ENCODE data around the gene AIFM3. TPM values are rescaled to one million over a fixed set of nuclear protein-coding genes. Genes with fewer than 3 reads are reported as not detected.

The AIFM3 gene
- total RNA-seq, 3 donors from 2014 or later: 1.6 to 3.3 (median 2.2) TPM

DNA sequence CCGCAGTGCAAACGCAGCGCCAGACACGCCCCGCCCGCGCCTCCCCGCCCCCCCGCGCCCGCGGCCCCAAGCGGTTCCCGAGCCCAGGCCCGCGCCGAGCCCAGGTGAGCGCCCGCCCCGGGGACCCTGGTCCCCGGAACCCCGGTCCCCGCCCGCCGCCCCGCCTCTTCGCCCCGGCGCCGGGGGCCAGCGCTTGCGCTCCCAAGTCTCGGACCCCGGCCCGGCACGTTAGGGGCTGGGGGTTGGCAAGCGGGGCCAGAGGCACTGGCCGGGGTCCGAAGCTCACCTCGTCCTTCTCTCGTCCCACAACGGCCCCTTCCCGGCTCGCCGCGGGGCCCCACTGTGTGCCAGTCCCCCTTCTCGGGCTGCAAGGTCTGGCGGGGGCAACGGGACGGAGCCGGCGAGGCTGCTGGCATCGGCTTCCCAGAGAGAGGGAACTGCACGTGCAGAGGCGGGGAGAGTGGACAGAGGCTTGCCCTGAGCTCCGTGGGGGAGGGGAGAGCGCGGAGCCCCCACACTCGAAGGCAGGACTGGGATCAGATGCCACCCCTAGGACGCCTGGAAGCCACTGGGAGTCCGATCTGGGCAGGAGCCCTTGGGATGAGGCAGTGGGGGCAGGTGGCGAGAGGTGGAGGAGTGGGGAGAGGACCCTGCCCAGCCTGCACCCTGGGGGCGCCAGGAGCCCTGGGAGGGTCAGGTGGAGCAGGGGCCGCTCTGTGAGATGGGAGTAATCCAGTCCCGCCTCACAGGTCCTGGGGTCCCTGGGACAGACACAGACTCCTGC is 1.8 kb upstream of the AIFM3 start:
- H3K9me3 ChIP-seq: no peaks in the 10 kb centered on the region
- intact Hi-C loops (cut with DNase I; ENCODE audit: low total_unique reads): loop anchor here (5.0 kb wide), 1 partner anchor 903 kb away; no protein-coding TSS in a partner anchor
- H3K4me3 ChIP-seq: peak overlapping the region; percentile 24 to 68 (median 50)
- H3K27me3 ChIP-seq: no peaks in the 10 kb centered on the region
- H3K4me1 ChIP-seq: peaks cover 0 to 12% of the 10 kb centered on the region in 2 donors
- H3K27ac ChIP-seq: no peak overlapping the region
- H3K36me3 ChIP-seq: no peaks in the 10 kb centered on the region
- DNase-seq (ENCODE audit: low spot score in 2 of 2): no peak
- TF ChIP-seq POLR2AphosphoS5 (IDR thresholded peaks at IDR 0.05) (no peak), CTCF (IDR thresholded peaks at IDR 0.05) (no peak), POLR2A (IDR thresholded peaks at IDR 0.05) (no peak)

GRCh38 chr22:20965888-20966855 is 883 bp upstream of the AIFM3 start:
- Histone ChIP-seq H3K27ac (no peak overlapping the region), H3K4me3 (no peak overlapping the region), H3K4me1 (peaks cover 0 to 12% of the 10 kb centered on the region in 2 donors), H3K36me3 (no peaks in the 10 kb centered on the region), H3K9me3 (no peaks in the 10 kb centered on the region), H3K27me3 (no peaks in the 10 kb centered on the region)
- DNase-seq (ENCODE audit: low spot score in 2 of 2): no peak
- TF ChIP-seq CTCF (IDR thresholded peaks at IDR 0.05) (no peak), POLR2AphosphoS5 (IDR thresholded peaks at IDR 0.05) (no peak), POLR2A (IDR thresholded peaks at IDR 0.05) (no peak)
- intact Hi-C loops (cut with DNase I; ENCODE audit: low total_unique reads): loop anchor here (5.0 kb wide), 1 partner anchor 904 kb away; no protein-coding TSS in a partner anchor

- intact Hi-C loops (cut with DNase I; ENCODE audit: low total_unique reads): loop anchor here (5.0 kb wide), 1 partner anchor 905 kb away; no protein-coding TSS in a partner anchor
- no peak for TF ChIP-seq POLR2A (IDR thresholded peaks at IDR 0.05)
- no peak for TF ChIP-seq CTCF (IDR thresholded peaks at IDR 0.05)
- no peak for TF ChIP-seq POLR2AphosphoS5 (IDR thresholded peaks at IDR 0.05)
These were observed 699 bp downstream of the AIFM3 start for GRCh38 chr22:20967697-20968211.

DNA sequence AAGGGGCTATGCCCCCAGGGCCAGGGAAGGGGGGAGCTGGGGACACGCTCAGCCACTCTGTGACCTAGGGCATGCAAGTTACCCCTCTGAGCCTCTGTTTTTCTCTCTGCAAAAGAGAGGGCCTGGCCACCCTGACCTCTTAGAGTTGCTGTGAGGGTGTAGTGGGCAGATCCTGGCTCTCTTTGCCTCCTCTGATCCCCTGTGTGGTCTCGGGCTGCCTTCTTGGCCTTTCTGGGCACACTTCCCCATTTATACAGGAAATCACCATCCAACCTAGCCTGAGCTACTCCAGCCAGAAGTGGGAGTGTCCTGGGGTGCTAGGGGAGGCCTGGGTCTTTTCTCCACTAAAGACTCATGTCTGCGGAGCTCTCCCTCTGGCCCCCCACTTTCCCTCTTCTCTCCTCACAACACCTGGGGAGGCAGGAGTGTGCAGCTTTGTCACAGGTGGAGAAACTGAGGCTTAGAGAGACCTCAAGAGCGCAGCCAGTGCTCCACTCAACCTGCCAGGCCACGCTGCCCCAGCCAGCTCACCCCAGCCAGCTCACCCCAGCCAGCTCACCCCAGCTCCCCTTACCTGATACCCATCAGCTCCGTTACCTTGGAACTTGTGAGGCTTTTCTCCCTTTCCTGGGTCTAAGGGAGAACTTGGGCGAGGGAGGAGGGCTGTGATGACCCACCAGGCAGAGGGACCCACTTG is 1.4 kb downstream of the AIFM3 start:
- Histone ChIP-seq H3K36me3 (no peaks in the 10 kb centered on the region), H3K27ac (peak overlapping the region in 1 of 2 donors; percentile 13), H3K9me3 (no peaks in the 10 kb centered on the region), H3K27me3 (no peaks in the 10 kb centered on the region), H3K4me1 (peaks cover 0 to 12% of the 10 kb centered on the region in 2 donors), H3K4me3 (no peak overlapping the region)
- no peak for DNase-seq (ENCODE audit: low spot score in 2 of 2)
- intact Hi-C loops (cut with DNase I; ENCODE audit: low total_unique reads): loop anchor here (5.0 kb wide), 1 partner anchor 906 kb away; no protein-coding TSS in a partner anchor
- no peak for TF ChIP-seq POLR2A (IDR thresholded peaks at IDR 0.05)

More at GRCh38 chr22:20967697-20968211, 699 bp downstream of the AIFM3 start:
- Histone ChIP-seq H3K4me1 (peaks cover 0 to 12% of the 10 kb centered on the region in 2 donors), H3K36me3 (no peaks in the 10 kb centered on the region), H3K4me3 (no peak overlapping the region), H3K27me3 (no peaks in the 10 kb centered on the region), H3K9me3 (no peaks in the 10 kb centered on the region), H3K27ac (no peak overlapping the region)
- DNase-seq (ENCODE audit: low spot score in 2 of 2): no peak
